Stimulated activated CD4-positive, alpha-beta T cell treated with anti-CD3 and anti-CD28 coated beads, Interleukin-4, amount 100 ng/mL, for 48 hours (primary cell): ENCODE measurements around the gene CPE.
"Not testable (repeated sequence)": the region's sequence is repeated elsewhere in the genome, so short reads cannot be mapped to it uniquely, and the experiment has no call there.

Experiments
- DNase-seq, 2 donors: peaks; one replicate each; pipeline ENCODE4 v3.0.0-alpha.2; 2020; ENCODE audit warnings: low read depth in 2 of 2

CPE gene

GRCh38 chr4:165378745-165379677, at the start of gene CPE:
CPE (plus strand) TSS chr4:165379008; CDS start chr4:165379222, 214 bp downstream.
- peak; percentile 54 for DNase-seq

- DNase-seq: no peak
These were observed 48.7 kb upstream of the CPE start for GRCh38 chr4:165330071-165330470.

GRCh38 chr4:165330666-165331065, 48.1 kb upstream of the CPE start:
- no peak for DNase-seq

GRCh38 chr4:165331359-165331758, 47.4 kb upstream of the CPE start:
- no peak for DNase-seq

DNA sequence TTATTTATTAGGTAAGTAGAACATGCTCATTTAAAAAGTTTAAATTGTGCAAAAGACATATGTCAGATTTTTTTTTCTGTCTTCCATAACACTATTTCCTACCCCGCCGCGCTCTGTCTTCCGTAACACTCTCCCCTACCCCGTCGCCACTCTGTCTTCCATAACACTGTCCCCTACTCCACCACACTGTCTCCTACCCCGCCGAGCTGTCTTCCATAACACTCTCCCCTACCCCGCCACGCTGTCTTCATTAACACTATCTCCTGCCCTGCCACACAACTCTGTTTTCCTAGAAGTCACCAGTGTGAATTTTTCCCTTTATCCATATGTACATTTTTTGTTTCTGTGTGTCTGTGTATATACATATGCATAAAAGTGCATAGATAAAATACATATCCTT, 47.0 kb upstream of the CPE start:
- no peak for DNase-seq

DNA sequence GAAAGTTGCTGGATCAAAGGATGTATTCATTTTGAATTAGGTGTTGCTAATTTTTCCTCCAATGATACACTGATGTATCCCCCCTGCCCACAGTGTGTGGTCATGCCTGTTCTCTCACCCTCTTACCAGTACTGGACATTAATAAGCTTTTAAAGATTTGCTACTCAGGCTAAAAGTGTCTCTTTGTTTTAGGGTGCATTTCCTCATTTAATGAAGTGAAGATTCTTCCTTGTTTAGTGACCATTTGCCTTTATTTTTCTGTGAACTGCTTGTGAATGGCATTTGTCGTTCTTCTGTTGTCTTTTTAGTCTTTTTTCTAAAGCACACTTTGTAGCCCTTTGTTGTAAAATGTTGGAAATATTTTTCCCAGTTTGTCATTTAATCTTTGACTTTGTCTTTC, 46.3 kb upstream of the CPE start:
- DNase-seq: no peak

GRCh38 chr4:165335163-165335703, 43.6 kb upstream of the CPE start:
- DNase-seq: no peak

DNA sequence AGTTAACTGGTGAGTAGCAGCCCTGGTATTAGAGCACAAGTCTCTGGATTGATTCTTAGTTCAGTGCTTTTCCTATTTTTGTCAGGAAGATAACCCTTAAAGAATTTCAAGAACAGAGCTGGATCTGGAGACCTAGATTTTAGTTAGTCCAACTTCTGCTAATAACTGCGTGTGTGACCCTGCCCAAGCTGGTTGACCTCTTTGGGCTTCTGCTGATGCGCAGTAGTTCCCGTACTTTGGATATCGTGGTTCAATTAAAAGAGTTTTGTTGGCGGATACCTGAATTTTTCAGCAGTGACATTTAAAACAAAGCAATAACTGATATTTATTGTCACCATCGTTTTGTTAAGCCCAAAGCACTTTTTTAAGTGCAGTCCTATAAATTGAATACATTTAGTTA, 42.1 kb upstream of the CPE start:
- DNase-seq: no peak

GRCh38 chr4:165342340-165342739, 36.5 kb upstream of the CPE start:
- not testable (repeated sequence) for DNase-seq

DNA sequence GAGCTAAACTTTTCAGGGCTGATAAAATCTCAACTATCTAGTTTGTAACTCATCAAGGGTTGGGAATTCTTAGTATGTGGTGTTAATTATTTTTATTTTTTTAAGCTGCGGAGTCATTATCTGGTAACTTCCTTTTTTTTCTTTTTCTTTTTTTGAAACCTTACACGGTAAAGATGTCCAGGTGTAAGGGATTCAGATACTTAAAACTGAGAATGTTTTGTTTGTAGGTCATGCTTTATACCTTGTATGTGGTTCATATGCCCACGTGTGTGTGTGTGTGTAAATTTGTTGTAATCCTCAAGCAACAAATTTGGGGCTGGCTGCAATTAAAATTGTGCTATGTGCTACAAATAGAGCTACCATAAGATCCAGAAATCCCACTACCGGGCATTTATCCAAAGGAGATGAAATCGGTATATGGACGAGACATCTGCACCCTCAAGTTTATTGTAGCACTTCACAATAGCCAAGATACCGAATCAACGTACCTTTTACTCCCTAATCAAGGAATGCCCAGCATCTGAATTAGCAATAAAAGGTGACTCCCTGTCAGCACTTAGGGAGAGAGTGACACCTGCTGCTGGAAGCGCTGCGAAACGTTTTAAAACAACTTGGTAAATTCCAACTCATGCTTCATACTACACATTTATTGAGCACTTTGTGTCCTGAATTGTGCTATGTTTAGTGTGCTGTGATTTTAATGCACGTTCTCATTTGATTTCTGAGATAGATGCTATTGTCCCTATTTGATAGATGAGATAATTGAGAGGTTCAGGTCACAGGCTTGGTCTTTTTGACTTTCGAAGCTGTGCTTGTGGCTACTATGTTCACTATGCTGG, 35.2 kb upstream of the CPE start:
- no peak for DNase-seq

DNA sequence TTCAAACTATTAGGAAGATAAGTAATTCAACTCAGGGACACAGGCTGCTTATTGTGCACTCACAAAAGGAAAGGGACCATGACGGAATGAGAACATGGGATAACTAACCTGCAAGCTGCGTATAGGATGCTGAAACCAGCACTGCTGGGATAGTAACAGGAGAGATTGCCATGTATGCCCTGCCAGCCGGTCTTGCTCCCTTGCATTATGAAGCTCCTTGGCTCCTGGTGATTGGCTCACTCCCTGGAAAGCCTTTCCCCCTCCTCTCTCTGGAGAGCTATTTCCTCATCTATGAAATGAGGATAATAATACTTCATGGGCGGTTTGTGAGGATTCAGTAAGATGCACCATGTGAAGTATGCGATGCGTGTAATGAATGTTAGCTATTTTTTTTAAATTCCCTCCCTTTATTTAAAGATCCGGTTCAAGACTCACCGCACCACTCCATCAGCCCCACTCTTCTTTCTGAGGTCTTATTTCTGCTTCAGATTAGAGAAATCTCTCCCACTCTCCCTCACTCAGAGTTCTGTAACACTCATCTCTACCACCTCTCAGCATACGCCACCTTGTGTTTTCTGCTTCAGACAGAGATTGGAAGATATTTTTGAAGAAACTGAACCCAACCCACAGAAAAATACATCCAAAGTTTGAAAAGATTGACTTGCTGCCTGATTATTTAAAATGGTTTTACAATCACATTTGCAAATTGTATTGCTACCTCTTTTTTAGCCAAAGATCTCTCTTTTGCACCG, 33.0 kb upstream of the CPE start:
- no peak for DNase-seq

DNA sequence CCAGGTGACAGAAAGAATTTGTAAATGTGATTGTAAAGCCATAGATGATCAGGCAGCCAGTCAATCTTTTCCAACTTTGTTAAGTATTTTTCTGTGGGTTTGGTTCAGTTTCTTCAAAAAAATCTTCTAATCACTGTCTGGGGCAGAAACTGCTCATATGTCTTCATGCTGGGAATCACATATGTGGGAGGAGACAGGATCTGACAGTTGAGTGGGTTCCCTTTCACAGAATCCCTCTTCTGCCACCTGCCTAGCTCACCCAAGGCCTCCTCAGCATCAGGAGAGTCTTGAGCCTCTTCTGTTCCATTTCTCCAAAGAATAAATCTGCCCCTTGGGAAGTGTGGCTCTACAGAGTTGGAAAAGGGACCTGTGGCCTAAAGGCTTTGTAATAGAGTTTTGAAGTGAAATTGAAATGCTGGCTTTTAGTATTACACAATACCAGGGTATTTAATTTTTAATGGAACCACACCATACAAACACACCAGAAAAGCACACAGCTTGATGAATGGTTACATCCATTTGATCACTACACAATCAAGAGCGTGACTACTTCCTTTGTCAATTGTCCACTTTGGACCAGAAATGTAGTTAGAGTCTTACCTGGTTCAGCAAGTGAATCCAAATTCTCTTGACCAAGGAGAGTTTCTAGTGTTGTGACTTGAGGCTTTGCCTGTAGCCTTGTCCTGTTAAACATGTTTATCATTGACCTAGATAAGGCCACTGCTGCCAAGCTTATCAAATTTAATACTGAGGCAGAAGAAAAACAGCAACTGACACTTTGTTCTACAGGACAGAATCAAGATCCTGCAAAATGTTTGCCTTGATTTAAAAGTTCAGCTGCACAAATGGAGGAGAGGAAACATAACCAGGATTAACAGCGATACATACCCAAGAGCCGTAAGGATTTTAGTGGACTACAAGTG, 30.9 kb upstream of the CPE start:
- DNase-seq: no peak

DNA sequence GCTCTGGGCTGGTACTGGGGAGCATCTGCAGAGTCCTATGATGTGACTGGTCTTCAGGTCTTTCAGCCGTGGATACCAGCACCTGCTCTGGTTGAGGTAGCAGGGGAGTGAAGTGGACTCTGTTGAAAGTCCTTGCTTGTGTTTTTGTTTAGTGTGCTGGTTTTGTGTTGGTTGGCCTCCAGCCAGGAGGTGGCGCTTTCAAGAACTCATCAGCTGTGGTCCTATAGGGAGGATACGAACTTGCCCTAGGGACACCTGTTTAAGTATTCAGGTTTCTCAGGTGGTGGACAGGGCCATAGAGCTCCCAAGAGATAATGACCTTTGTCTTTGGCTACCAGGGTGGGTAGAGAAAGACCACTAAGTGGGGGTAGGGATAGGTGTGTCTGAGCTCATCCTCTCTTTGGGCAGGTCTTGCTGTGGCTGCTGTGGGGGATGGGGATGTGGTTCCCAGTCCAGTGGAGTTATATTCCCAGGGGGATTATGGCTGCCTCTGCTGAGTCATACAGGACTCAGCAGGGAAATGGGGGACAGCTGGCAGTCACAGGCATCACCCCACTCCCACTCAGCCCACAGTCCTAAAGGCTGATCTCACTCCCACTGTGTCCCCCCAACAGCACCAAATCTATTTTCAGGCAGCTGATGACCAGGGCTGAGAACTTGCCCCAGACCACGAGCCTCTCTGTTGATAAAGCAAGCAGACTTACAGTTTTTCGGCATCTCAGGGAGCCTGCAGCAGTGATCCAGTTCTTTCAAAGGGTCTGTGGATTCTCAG, 27.3 kb upstream of the CPE start:
- DNase-seq: no peak

GRCh38 chr4:165355900-165356300, 22.9 kb upstream of the CPE start:
- no peak for DNase-seq

- DNase-seq: no peak
These were observed 19.3 kb upstream of the CPE start for GRCh38 chr4:165359506-165359905.

DNA sequence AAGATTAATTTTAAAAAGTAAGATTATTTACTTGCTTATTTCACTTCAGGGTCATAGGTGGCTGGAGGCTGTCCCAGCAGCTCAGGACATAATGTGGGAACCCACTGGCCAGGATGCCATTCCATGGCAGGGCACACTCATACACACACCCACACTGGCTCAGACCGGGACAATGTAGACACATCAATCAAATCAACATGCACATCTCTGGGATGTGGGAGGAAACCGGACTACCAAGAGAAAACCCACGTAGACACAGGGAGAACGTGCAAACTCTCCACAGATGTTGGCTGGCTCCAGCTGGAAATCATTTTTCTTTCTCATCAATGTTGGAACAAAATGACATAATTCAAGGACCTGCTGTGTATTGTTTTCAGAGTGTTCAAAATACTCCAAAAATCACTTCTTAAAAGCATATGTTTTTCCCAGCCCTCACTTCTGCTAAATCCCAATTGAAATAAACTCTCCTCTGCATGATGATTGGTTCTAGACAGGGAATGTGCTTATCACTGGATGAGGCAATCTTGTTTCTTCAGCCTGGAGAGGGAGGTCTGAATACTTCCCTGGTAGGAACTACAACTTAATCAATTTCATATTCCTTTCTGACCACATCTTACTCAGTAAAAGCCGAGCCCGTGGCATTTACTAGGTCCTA, 18.6 kb upstream of the CPE start:
- no peak for DNase-seq

DNA sequence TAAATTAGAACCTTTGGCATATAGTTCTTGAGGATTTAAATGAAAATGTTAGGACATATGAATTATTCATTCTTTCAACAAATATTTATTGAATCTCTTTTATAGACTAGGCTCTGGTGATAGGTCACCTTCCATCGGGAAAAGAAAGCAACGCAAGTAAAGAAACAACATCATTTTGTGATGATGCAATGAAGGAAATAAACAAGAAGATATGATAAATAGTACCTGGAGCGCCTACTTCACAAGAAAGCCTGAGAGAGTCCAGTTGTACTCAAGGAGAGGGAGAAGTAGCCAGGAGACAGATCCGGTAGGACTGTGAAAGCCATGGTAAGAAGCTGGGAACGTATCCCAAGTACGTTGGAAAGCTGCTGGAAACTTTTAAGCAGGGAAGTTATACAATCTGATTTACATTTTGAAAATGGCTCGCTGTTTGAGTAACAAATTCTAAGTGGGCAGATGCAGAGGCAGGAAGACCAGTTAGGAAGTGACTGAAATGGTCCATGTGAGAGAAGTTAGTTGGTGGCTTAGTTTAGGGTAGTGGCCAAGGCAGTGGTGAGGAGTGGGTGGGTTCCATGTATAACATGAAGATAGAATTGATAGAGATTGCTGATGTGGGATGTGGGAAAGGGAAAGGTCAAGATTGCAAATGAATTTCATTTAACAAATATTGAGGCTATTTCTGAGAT, 17.7 kb upstream of the CPE start:
- DNase-seq: no peak

DNA sequence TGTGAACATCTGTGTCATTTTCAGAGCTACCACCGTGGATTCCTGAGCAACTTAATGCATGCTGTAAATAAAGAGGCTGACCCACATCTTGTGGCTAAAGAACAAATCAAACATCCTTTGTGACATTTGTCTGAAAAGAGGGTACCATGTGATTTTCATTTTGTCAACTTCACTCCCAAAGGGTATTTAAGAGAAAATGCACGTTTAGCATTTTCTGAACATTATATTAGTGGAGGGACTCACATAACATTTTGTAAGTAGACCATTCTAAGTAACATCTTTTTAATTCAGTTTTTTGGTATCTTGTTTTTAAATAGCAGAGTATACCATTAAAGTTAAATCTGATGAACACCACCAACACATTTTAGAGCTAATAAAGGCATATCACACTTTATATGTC, 17.0 kb upstream of the CPE start:
- DNase-seq: no peak
